GM12891 (cell line): ENCODE measurements around the gene AVPR1B.

Experiments used
- POLR2A ChIP-seq: IDR thresholded peaks from 2 replicates; pipeline ENCODE4 v1.6.1; 2011; ENCODE audit warnings: low read depth, low read length, control low read depth
- POLR2AphosphoS5 ChIP-seq: IDR thresholded peaks from 2 replicates; pipeline ENCODE4 v1.6.1; 2011; ENCODE audit warnings: low read depth, low read length, control low read depth
- SPI1 ChIP-seq: IDR thresholded peaks from 2 replicates; pipeline ENCODE4 v1.6.1; 2011; ENCODE audit warnings: low read depth, low read length, control low read depth

DNA sequence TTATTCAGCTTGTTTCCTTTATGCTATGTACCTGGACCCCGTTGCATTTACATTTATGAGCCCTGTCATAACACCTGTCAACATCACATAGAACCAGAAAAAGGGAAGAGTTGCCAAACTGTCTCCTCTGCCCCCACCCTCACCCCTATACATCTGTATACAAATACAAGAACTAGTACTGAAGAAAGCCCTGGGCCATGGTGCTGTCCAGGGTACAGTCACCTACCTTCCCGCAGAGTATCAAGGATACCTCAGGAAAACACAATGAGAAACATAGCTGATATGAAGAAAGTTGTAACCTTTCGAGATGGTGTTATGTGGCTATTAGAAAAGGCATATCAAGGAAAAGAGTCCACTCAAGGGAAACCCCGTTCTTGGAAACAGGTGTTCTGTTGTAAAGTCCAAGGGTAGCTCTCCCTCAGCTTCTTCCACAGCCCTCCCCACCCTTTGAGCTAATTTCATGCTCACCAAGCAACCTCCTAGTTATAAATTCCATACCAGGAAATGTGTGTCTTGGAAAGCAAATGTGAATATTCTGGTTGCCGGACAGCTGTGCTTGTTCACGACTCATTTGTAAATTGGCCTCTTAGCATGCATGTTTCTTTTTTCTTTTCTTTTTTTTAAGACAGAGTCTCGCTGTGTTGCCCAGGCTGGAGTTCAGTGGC is 16.7 kb upstream of the AVPR1B start:
- TF ChIP-seq SPI1 (no peak), POLR2A (no peak), POLR2AphosphoS5 (no peak)
